ENCODE results near the gene SLC9A3. TPM values are rescaled to one million over a fixed set of nuclear protein-coding genes. Genes with fewer than 3 reads are reported as not detected.
"Not testable (repeated sequence)": the region's sequence is repeated elsewhere in the genome, so short reads cannot be mapped to it uniquely, and the experiment has no call there.

The SLC9A3 gene
- polyA plus RNA-seq, 3 donors: 0.31 to 0.42 (median 0.36) TPM

DNA sequence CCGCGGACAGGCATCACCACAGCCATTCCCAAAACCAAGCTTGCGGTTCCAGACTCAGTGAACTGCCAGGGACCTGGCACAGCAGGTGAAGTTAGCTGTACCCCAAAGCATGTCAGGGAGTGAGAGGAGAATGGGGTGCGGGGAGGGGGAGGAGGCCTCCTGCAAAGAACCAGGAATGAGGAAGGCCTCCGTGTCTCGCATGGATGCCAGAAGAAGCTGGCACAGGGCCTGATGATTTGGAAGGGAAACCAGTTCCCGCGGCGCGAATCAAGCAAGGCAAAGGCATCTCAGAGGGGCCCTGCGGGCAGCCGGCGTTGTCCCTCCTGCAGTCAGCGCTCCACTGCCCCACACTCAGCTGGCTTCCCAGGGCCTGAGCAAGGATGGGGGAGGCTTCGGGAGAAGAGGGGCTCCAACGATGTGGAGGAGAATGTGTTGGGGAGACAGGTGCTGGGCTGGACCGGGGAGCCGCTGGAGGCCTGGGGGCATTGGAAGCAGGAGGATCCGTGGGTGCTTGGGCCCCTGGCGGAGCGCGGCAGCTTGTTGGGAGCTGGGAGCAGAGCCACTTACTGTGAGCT, 14.6 kb downstream of the SLC9A3 start:
- H3K27ac ChIP-seq (ENCODE audit: low read depth in 1 of 2, low read length in 2 of 2): no peak overlapping the region
- H3K36me3 Mint-ChIP-seq: no peaks in the 10 kb centered on the region
- no peak overlapping the region for H2AFZ ChIP-seq (ENCODE audit: insufficient read depth, low read depth, low read length, poor library complexity, severe bottlenecking)
- H3K4me1 ChIP-seq (ENCODE audit: control insufficient read depth in 1 of 2, insufficient read depth in 2 of 2, low read length in 2 of 2): no peaks in the 10 kb centered on the region
- no peaks in the 10 kb centered on the region for H3K79me2 ChIP-seq (ENCODE audit: insufficient read depth, low read length)
- H3K9me3 Mint-ChIP-seq: peaks cover 5 to 17% (median 10%) of the 10 kb centered on the region in 7 donors
- H3K36me3 ChIP-seq (replicated peaks in 1 of 2; ENCODE audit: control insufficient read depth in 1 of 2, insufficient read depth in 2 of 2, low read length in 2 of 2): no peaks in the 10 kb centered on the region
- H3K4me3 ChIP-seq (replicated peaks in 1 of 3; ENCODE audit: low read depth in 2 of 3, low read length in 3 of 3): no peak overlapping the region
- H3K27me3 ChIP-seq (ENCODE audit: control insufficient read depth in 2 of 2, insufficient read depth in 2 of 2, low read length in 2 of 2): peaks cover 0 to 21% of the 10 kb centered on the region in 2 donors
- peaks cover 21 to 55% (median 26%) of the 10 kb centered on the region in 3 donors for H3K27me3 Mint-ChIP-seq (ENCODE audit: low read depth in 3 of 3)
- no peaks in the 10 kb centered on the region for H4K20me1 ChIP-seq (ENCODE audit: insufficient read depth, low read length)
- intact Hi-C loops (cut with micrococcal nuclease): no loop called here
- H3K9ac ChIP-seq (ENCODE audit: insufficient read depth, low read length, poor library complexity, severe bottlenecking): no peak overlapping the region
- no peak for DNase-seq
- peaks cover 4 to 15% of the 10 kb centered on the region in 2 donors for H3K9me3 ChIP-seq (replicated peaks in 1 of 2; ENCODE audit: control insufficient read depth in 1 of 2, insufficient read depth in 1 of 2, low read length in 2 of 2)
- peaks cover 3% of the 10 kb centered on the region for H3K4me1 Mint-ChIP-seq
- no peak overlapping the region for H3K4me3 Mint-ChIP-seq
- 88% methylated on average over 18 of the region's 22 CpGs for WGBS (ENCODE audit: insufficient coverage)
- TF ChIP-seq CTCF (IDR thresholded peaks at IDR 0.05): no peak
- no peak overlapping the region for H3K4me2 ChIP-seq (replicated peaks; ENCODE audit: extremely low read depth, low read length, poor library complexity, severe bottlenecking)
- H3K27ac Mint-ChIP-seq: no peak overlapping the region

GRCh38 chr5:507986-508575, 16.2 kb downstream of the SLC9A3 start:
- DNase-seq: not testable (repeated sequence)

More at GRCh38 chr5:507986-508575, 16.2 kb downstream of the SLC9A3 start:
- H3K27ac Mint-ChIP-seq; H3K4me1 ChIP-seq (ENCODE audit: control insufficient read depth in 1 of 2, insufficient read depth in 2 of 2, low read length in 2 of 2); H3K4me1 Mint-ChIP-seq; H3K27ac ChIP-seq (ENCODE audit: low read depth in 1 of 2, low read length in 2 of 2); H3K27me3 ChIP-seq (ENCODE audit: control insufficient read depth in 2 of 2, insufficient read depth in 2 of 2, low read length in 2 of 2); intact Hi-C loops (cut with micrococcal nuclease); H3K4me2 ChIP-seq (replicated peaks; ENCODE audit: extremely low read depth, low read length, poor library complexity, severe bottlenecking); H3K36me3 Mint-ChIP-seq; H3K9ac ChIP-seq (ENCODE audit: insufficient read depth, low read length, poor library complexity, severe bottlenecking); H3K79me2 ChIP-seq (ENCODE audit: insufficient read depth, low read length); H3K4me3 Mint-ChIP-seq; H3K36me3 ChIP-seq (replicated peaks in 1 of 2; ENCODE audit: control insufficient read depth in 1 of 2, insufficient read depth in 2 of 2, low read length in 2 of 2); H4K20me1 ChIP-seq (ENCODE audit: insufficient read depth, low read length); H3K4me3 ChIP-seq (replicated peaks in 1 of 3; ENCODE audit: low read depth in 2 of 3, low read length in 3 of 3); H2AFZ ChIP-seq (ENCODE audit: insufficient read depth, low read depth, low read length, poor library complexity, severe bottlenecking): not testable (repeated sequence)
- WGBS (ENCODE audit: insufficient coverage): 97% methylated on average over 42 of the region's 42 CpGs
- Mint-ChIP-seq H3K27me3 (ENCODE audit: low read depth in 3 of 3) (peaks cover 14 to 49% (median 19%) of the 10 kb centered on the region in 3 donors), H3K9me3 (peaks cover 5 to 17% (median 10%) of the 10 kb centered on the region in 7 donors)
- H3K9me3 ChIP-seq (replicated peaks in 1 of 2; ENCODE audit: control insufficient read depth in 1 of 2, insufficient read depth in 1 of 2, low read length in 2 of 2): peaks cover 4 to 15% of the 10 kb centered on the region in 2 donors
